GM21786 (cell line): ENCODE results near the gene RNASE8.
"Not testable (repeated sequence)": the region's sequence is repeated elsewhere in the genome, so short reads cannot be mapped to it uniquely, and the experiment has no call there.

Source experiments
- ATAC-seq: cut with Tn5 transposase; IDR thresholded peaks from one replicate; pipeline ENCODE4 v1.9.1; 2021; ENCODE audit not compliant: unreplicated experiment

Gene RNASE8

GRCh38 chr14:21057803-21058675, at the start of gene RNASE8:
Gene RNASE8, plus strand, starts transcription at chr14:21057822. Its CDS starts 71 bp downstream, at chr14:21057893.
- no peak for ATAC-seq

GRCh38 chr14:21009721-21010120, 47.9 kb upstream of the RNASE8 start:
- not testable (repeated sequence) for ATAC-seq

DNA sequence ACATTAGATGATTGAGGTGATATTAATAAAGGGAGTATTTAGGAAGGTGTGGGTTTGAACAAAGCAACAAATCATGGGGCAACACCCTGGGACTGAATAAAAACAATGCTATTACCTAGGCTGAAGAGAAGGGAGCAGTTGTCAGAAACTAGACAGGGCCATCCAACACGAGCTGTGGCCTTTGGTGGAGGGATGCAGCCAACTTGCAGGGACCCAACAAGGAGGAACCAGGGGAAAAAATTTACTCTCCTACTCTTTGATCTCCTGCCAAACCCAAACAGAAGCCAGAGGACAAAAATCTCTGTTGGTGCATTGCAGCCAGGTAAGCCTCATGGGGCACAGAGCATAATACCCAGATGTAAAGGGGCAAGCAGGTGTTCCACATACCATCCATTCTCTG, 46.5 kb upstream of the RNASE8 start:
- no peak for ATAC-seq

GRCh38 chr14:21014761-21015190, 42.8 kb upstream of the RNASE8 start:
- no peak for ATAC-seq

- no peak for ATAC-seq
Measured at GRCh38 chr14:21015312-21015711, 42.3 kb upstream of the RNASE8 start.

- no peak for ATAC-seq
Measured at GRCh38 chr14:21016413-21017190, 41.0 kb upstream of the RNASE8 start.

GRCh38 chr14:21017528-21018245, 39.9 kb upstream of the RNASE8 start:
- ATAC-seq: no peak

DNA sequence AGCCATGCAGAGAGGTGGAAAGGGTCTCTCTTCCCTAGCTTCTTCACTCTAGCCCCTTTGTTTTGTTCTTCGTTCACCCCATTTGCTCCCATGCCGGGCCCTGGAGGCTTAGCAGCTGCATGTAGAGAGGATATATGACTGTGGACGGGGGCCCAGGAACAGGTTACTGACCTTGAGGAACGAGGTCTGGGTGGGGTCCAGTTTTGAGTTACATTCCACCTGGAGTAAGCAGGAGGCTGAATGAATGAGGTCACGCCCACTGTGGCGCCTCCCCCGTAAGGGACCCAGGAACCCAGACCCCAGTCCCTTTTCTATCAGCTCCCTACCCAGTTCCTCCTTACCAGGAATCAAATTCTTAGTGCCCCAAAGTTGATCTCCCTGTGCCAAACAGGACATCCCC, 39.3 kb upstream of the RNASE8 start:
- no peak for ATAC-seq

DNA sequence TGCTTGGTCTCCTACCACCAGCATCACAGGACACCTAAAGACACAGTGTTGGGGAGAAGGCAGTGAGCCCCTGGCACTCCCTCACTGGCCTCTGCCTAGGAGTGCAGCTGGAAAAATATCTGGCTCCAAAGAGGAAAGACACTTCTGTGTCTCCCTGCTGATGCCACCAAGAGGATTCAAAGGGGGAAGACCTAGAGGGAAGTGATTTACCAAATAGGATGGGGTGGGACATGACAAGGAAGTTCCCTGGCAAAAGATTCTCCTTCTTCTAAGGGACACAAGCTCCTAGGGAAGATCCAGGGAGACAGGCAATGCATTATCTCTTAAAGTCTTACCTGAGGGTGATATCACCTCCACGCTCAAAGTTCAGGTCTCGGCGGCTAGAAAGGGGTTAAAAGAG, 38.8 kb upstream of the RNASE8 start:
- no peak for ATAC-seq

GRCh38 chr14:21019366-21019765, 38.3 kb upstream of the RNASE8 start:
- no peak for ATAC-seq

DNA sequence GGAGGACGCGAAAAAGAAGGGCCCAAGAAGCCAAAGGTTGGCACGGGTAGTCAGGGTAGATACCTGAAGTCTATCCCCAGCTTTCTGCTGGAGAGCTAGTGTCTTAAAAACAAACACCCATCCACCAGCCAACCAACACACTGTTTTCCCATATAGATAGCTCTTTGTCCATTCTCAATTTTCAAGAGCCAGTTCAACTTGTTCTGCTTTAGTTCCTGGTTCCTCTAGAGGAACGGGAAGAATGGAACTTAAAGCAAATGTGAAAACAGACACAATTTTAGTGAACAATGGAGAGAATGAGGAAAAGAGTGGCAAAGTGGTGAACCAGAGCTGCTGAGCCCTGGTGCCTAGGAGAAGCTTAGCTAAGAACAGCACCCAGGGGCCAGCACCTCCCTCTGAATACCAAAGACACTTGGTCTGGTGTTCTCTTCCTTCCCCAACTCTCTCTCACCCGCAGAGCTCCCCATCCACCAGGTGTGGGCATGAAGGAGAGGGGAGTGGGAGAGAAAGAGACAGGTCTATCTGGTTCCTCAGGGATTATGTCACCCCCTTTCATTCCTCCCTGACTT, 36.6 kb upstream of the RNASE8 start:
- ATAC-seq: no peak

DNA sequence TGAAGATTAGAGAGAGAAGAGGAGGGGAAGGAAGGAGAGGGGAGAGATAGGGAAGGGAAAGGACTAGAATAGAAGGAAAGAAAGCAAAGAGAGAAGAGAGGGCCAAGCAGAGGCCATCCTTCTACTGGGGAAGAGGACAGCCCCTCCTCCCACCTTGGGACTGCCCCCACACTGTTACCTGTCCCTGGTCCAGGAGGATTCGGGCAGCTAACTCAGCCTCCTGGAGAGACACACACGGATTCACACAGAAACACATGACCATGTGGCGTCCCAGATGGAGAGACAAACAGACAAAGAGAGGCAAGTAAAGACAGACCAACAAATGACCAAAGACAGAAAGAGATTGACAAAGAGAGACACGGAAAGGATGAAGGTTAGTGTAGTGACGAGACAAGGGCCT, 34.9 kb upstream of the RNASE8 start:
- ATAC-seq: no peak

DNA sequence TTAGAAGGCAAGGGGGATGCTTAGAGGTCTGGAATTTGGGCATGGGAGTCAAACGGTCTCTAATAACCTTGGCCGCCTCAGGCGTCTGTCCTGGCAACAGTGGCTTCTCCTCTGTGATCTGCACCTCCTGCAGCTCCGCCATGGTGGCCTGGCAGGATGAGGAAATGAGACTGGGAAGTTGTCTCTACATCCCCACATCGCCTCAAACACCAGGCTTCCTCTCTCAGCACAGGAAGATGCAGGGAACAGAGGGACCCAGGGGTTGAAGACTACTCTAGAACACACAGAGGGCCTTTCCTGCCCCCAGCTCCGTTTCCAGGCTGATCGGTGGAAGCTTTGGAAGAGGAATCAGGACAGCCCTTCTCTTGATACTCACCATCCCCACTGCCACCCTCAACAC, 34.4 kb upstream of the RNASE8 start:
- ATAC-seq: no peak

DNA sequence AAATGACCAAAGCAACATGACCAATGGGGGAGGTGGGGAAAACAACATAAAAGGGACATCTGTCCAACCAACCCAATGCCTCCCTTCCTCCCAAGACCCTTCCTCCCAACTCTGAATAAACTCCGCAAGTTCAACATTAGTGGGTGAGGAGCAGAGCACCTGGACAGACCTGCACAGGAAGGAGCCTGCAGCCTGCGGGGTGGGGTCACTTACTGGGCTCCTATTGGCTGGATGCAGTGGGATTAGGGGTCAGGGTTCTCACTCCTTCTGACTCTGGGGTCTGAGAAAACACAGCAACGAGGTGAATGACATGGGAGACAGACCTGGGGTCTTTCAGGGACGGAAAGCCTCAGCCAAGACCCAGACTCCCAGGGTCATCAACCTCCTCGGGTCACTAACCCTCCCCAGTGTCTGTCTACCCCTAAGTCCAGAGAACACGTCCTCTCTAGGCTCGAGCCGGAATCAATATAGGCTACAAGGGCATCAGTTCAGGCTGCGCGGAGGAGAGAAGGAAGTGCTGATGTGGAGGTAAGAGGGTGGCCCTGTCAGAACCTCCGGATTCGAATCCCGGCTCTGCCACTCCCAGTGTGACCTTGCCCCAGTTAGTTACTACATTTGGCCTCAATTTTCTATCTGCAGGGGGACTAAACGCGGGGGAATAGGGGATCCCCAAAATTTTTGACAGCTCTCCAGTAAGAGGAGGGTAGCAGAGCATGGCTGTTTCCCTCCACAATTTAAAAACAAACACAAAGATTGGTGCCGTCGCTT, 33.6 kb upstream of the RNASE8 start:
- ATAC-seq: no peak

GRCh38 chr14:21024585-21025370, 32.8 kb upstream of the RNASE8 start, which contains the start of gene NDRG2:
Gene NDRG2, minus strand, starts transcription at chr14:21025061. Its CDS starts 1,746 bp downstream, at chr14:21023315.
- ATAC-seq: no peak

GRCh38 chr14:21025371-21026273, 32.0 kb upstream of the RNASE8 start:
- no peak for ATAC-seq

DNA sequence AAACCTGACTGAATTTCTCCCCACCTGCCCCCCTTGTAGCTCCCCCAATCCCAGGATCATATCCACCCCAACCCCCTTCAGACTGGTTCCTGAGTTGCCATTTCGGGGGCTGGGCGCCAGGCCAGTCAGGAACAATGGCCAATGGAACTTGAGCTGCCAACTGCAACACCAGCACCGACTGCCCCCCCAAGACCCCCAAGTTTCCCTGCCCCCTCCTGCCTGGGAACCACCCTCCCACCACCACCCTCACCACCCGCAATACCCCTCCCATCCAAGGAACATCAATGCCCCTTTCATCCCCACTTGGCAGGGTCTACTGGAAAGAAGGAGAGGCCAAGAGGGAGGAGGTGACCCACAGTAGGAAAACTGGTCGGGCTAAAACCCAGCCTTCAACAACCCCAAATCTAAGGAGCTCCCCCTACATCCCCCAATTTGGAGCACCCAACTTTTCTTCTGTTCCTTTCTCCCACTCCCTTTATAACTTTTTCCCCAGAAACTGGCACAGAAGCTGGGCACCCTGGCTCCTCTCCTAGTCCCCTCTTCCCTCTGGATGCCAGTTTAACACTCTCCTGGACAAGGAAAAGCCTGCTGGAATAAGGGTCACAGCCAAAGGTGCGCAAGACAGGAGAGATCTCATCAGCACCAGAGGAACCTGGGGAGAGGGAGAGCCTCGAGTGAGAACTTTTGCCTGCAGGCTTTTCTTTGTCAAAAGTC, 31.2 kb upstream of the RNASE8 start:
- ATAC-seq: no peak

DNA sequence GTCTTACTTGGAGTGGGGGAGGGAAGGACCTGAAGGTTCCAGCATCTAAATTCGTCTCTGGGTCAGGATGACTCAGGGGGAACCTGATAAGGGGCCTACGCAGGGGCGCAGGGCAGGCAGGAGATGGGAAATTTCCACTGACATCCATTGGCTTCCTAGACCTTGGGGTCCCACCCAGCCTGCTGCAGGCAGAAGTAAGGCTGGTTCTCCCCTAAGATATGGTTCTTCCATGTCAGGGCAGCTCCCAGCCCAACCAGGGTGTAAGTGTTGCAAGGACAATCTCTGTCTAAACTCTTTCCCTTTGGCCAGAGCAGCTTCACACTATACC, 30.7 kb upstream of the RNASE8 start:
- no peak for ATAC-seq
